Measurements from ENCODE around the gene NPAS3.

- no peak for TF ChIP-seq CTCF (IDR thresholded peaks at IDR 0.05)
- no peak for TF ChIP-seq POLR2A (IDR thresholded peaks at IDR 0.05)
Observed at GRCh38 chr14:33835261-33835655, 896.6 kb downstream of the NPAS3 start.

Data from tibial nerve (tissue), 3 donors.